HG03565 (cell line): ENCODE measurements around the gene SMAD3.

Experiments used
- ATAC-seq: cut with Tn5 transposase; IDR thresholded peaks from one replicate; pipeline ENCODE4 v1.9.1; 2021; ENCODE audit warnings: mild to moderate bottlenecking, moderate library complexity; ENCODE audit not compliant: unreplicated experiment

Gene SMAD3

DNA sequence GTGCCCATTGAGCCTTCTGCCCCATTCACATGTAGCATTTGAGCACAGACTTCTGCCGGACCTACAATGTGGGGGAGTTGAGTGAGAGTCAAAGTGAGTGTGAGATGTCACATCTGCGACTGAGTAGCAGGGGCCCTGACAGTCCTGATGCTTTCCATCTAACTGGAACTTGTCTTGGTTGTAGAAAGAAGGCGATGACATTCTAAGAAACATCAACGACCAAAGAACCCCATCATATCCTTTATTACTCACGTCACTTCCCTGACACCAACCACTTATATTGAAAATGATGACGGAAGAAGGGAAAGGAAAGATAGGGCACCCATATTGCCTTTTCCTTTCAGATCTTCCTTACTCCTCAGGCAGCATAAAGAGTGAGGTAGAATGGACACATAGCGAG, 30.5 kb downstream of the SMAD3 start:
- ATAC-seq: no peak

DNA sequence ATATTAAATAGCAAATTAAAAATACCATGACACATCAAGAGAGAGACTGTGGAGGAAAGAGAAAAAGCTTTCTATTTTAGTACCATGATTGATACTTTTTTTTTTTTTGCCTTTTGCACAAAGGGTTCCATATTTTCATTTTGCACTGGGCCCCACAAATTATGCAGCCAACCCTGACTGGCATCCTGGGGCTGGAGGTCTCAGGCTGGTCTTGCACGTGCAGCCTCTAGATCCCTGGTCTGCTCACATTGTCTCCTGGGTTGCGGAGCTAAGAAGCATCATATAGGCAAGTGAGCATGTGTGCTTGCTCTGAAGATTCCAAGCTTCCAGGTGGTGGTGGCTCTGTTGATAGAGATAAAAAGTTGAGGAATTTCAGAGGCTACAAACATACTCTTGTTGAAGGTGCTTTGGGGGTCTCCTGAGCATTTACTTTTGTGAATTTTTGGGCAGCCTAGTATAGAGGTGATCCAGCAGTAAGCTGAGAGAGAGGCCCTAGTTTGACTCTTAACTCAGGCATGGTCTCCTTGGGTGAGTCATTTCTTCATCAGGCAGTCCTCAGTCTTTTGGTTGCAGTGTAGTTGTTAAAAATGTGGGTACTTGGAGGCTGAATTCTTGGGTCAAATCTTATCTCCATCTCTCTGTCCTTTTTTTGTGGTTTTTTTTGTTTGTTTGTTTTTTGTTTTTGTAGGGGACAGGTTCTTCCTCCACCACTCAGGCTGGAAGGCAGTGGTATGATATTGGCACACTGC, 31.3 kb downstream of the SMAD3 start:
- no peak for ATAC-seq

GRCh38 chr15:67097424-67097823, 32.0 kb downstream of the SMAD3 start:
- ATAC-seq: no peak

DNA sequence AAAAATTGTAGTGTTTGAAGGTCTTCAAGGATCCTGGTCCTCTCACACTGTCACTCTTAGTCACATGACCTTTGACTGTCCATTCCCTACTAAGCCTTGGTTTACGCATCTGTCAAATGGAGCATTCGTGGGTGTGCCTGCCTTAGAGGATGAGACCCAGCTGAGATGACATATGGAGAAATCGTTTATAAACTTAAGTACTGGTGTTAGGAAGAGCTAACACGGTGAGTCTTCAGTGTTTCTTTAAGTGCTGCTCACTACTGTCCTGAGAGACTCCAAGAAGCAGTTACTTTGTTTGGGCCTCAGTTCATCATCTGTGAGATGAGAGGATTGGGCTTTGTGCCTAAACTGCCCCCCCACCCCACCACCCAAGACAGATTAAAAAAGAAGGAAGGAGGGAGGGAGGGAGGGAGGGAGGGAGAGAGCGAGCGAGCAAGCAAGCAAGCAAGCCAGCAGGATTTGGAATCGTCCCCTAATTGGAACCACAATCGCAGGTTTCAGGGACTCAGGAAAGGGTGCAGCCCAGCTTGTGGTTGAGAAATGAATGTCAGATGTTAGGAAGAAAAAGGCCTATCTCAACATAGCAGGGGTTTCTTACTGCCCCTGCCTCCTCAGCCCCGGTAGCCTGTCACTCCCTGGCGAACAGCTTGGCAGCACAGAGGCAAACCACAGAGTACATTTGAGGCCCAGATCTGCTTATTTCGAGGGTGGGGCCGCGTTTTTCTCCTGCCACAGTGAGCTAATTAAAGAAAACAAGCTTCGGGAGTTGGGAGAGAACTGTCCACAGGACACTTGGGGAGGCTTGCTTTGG, 32.7 kb downstream of the SMAD3 start:
- no peak for ATAC-seq

DNA sequence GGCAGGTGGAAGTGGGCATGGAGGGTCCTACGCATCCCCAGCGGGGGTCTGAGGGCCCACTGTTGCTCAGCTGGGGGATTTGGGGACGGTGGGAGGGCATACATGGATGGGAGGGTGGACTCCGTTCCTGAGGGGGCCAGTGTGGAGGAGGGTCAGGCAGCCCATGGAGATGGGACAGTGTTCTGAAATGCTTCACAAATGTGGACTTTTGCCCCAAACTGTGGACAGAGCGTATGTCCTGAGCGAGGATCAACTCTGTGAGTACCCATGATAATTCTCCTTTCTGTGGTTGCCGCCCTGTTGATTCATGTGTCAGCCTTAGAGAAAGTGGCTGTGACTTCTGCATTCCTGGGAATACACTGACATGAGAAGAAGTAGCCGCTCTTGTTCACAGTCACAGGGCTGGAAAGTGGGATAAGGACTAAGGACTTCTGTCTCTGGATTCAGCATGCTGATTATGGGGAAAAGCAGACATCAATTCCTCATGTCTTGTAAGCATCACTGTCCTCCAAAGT, 33.4 kb downstream of the SMAD3 start:
- no peak for ATAC-seq

DNA sequence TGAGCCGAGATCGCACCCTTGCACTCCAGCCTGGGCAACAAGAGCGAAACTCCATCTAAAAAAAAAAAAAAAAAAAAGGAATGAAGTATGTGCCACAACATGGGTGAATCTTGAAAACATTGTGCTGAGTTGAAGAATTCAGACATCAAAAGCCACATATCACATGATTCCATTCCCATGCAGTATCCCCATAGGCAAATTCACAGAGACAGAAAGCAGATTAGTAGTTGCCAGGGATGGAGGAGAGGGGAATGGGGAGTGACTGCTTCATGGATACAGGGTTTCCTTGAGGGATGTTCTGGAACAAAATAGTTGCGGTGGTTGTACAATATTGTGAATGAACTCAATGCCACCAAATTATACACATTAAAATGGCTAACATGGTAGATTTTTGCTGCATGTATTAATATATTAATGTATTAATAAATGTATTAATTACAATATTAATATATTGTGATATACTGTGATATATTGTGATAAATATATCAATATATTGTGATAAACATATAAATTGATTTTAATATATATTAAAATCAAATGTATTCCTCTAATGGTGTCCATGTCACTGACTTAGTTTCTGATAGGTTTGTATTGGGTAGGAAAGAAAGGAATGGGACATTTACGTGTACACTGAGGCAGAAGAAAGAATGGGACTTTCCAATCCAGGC, 34.9 kb downstream of the SMAD3 start:
- no peak for ATAC-seq

- ATAC-seq: peak; percentile 50
Observed at GRCh38 chr15:67100801-67101581, 35.6 kb downstream of the SMAD3 start.

- ATAC-seq: peak; percentile 56
Observed at GRCh38 chr15:67101911-67102598, 36.7 kb downstream of the SMAD3 start.

DNA sequence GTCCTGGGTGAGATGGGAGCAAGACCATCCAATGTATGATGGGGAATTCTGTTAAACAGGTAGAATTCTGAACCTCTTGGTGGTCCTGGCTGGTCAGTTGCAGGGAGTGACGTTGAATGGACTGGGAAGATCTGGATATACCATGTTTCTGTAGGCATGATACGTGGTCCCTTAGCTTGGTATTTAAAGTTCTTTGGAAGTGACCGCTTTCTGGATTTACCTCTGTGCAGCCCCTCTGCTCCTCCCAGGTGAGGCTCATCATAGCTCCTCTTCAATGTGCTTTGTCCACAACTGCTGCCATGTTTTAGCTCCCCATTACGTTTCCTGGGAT, 37.2 kb downstream of the SMAD3 start:
- no peak for ATAC-seq

- ATAC-seq: no peak
Observed at GRCh38 chr15:67103021-67103420, 37.6 kb downstream of the SMAD3 start.

- no peak for ATAC-seq
Observed at GRCh38 chr15:67103432-67103831, 38.0 kb downstream of the SMAD3 start.

GRCh38 chr15:67103869-67104268, 38.5 kb downstream of the SMAD3 start:
- no peak for ATAC-seq

DNA sequence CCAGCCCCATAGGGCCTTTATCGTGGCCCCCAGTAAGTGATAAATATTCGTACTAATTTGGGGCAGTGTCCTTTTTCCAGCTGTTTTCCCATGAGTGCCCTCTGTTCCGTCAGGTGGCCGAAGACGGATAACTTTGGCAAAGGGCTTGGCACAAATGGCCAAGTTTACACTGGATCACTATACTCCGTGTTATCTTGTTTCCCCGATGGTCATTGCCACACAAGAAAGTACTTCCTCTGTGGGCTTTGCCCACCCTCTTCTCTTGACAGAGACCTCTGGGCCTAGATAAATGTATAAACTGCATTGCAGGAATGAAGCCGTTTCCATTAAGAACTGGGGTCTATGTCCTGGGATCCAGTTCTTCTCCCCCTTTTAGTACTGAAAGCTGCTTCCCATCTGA, 39.1 kb downstream of the SMAD3 start:
- no peak for ATAC-seq

DNA sequence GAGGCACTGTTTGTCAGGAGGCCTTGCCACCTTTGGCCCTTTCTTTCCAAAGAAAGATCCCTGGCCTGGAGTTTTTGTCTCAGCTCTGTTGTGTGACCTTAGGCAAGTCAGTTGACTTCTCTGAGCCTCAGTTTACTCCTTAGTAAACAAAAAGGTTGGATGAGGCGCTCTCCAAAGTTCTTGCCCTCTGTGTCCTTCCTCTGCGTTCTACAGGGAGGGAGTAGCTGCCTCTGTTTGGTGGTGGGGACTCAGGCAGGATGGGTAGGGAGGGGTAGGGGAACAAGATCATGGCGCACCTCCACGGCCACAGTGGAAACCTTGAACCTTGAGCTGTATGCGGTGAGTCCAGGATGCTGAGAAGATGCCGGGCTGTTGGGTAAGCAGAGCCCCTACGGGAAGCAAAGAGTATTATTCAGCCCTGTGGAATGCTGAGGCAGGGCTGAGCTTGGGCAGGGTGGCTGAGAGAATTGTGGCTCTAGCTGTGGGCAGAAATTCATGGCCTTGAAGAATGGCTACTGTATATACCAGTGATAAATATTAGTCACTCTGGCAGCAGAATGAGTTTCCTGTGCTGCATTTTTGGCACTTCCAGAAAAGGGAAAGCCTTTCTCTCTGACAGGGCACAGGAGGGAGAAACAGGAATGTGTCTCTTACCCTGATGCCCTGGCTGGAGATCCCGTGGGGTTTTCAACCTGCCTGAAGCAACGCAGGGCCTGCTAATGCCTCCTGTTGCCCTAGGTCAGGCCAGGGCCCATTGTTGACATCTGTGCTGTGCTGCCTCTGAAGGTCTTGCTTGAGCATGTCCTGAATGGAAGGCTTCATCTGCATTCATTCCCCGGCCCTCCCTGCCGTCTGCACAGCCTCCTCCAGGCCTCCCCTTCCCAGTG, 39.9 kb downstream of the SMAD3 start:
- no peak for ATAC-seq

GRCh38 chr15:67105991-67106763, 40.8 kb downstream of the SMAD3 start:
- no peak for ATAC-seq

DNA sequence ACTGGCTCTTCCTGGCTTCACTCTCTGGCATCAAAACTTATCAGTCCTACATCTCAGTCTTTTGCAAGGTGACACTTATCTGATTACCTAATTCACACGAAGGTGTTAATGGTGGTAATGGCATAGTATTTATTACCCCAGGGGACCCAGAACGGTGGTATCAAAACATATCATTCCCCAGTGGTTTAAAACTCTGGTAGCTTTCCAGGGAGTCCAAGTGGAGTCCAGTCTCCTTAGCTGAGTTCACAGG, 41.3 kb downstream of the SMAD3 start:
- no peak for ATAC-seq

GRCh38 chr15:67107014-67107812, 41.8 kb downstream of the SMAD3 start:
- no peak for ATAC-seq
